Pulmonary artery endothelial cell (primary cell): ENCODE measurements around the gene MEN1. TPM values are rescaled to one million over a fixed set of nuclear protein-coding genes. Genes with fewer than 3 reads are reported as not detected.
A peak's percentile ranks its signal among the peaks of the same experiment; 100 is the strongest.
"Not testable (repeated sequence)": the region's sequence is repeated elsewhere in the genome, so short reads cannot be mapped to it uniquely, and the experiment has no call there.

Experiments used
- DNase-seq: peaks from one replicate; pipeline ENCODE4 v3.0.0-alpha.2; 2011; ENCODE audit warnings: low read depth, low spot score
- total RNA-seq: library from RNA; depleted of rRNA; stranded (reverse); fragments of >200 nt; gene quantifications from 2 replicates; pipeline ENCODE4 v1.2.3, GENCODE V29; 2014

The MEN1 gene
- total RNA-seq, 1 donor from 2014 or later = 17.0 TPM

DNA sequence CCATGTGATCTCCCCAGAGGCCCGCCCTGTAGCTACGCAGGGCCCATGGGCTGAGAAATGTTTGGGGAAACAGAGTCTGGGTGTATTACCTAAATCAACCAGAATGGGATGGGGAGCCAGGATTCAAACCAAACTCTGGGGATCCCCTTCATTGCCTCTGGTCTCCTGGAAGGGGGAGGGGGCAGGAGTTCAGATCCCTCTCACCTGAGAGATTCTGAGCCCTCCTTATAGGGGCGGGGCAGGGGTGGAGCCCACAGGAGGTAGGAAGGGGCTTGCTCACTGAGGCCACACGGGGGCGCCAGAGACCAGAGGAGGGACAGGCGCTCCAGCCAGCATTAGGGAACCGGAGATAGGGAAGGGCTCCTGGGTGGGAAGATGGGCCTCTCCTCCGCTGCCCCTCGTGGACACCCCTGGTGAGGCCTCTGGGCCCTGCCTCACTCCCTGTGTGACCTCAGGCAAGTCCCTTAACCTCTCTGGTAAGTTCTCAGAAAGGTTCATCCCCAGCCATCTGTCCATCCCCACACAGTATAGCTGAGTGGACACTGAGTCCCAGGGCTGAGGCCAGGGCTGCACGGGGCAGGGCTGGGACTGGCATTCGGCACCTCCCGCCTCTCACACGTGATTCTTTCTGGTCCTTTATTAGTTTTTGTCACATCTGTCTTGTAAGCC, 36.8 kb upstream of the MEN1 start:
- peak; percentile 54 for DNase-seq

DNA sequence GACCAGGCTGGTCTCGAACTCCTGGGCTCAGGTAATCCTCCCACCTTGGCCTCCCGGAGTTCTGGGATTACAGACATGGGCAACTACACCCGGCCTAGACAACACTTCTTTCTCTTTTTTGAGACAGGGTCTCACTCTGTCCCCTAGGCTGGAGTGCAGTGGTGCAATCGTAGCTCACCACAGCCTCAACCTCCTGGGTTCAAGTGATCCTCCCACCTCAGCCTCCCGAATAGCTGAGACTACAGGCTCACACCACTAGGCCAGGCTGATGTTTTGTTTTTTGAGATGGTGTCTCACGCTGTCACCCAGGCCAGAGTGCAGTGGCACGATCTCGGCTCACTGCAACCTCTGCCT, 35.4 kb upstream of the MEN1 start:
- DNase-seq = not testable (repeated sequence)

DNA sequence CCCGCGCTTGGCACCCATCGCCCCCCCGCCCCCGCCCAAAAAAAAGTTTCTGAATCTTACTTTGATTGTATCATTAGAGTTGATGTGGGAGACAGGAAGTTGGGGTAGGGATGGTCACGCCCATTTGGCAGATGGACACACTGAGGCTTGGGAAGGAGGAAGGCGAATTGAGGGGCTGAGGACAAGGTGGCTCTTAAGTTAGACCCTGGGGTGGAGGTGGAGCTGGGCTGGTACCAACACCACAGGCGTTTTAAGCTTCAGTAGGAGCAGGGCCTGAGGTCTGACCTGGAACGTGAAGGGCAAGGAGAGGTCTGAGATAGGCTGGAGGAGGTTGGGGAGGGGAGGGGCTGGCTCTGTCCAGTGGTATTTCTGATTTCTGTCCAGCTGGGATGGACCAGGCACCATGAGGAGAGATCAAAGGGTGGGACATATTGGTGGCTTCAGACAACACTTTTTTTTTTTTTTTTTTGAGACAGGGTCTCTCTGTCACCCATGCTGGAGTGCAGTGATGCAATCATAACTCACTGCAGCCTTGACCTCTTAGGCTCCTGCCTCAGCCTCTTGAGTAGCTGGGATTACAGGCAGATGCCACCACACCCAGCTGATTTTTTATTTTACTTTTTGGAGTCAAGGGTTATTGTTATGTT, 34.9 kb upstream of the MEN1 start:
- no peak for DNase-seq

DNA sequence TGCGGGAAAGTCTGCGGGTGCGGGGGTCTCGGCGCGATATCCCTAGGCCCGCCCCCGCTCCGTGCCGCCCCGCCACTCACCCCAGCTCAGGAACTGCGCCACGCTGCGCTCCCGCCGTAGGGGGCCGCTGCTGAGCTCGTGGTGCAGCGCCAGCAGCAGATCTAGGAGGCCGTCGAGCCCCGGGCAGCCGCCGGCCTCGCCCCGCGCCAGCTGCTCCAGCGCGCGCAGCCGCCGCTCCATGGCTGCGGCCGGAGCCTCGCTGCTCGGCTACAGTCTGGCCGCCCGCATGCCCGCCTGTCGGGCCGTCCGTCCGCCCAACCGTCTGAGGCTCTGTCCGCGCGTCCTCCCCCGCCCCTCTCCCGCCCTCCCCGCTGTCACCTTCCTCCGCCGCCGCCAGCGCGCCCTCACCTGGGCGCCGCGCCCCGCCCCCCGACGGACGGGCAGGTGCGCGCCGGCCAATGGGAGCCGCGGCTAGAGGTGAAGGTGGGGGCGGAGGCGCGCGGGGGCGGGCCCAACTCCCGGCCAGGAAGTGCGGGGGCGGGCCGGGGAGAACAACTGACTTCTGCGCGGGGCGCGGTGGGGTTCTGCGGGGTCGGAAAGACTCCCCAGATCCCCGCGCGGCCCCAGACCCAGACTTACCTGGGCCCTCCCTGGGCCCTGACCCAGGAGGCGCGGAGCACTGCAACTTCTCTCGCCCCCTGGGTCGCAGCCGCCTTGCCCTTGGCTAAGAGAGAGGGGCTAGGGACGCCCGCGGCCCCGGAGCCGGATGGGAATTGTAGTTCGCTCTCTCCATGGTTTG, 34.2 kb upstream of the MEN1 start, which contains the start of gene CDC42BPG:
Gene CDC42BPG, minus strand, starts transcription at position 324 of the 799 bp plus-strand sequence. Its CDS starts 84 bp downstream, at position 240.
- no peak for DNase-seq

DNA sequence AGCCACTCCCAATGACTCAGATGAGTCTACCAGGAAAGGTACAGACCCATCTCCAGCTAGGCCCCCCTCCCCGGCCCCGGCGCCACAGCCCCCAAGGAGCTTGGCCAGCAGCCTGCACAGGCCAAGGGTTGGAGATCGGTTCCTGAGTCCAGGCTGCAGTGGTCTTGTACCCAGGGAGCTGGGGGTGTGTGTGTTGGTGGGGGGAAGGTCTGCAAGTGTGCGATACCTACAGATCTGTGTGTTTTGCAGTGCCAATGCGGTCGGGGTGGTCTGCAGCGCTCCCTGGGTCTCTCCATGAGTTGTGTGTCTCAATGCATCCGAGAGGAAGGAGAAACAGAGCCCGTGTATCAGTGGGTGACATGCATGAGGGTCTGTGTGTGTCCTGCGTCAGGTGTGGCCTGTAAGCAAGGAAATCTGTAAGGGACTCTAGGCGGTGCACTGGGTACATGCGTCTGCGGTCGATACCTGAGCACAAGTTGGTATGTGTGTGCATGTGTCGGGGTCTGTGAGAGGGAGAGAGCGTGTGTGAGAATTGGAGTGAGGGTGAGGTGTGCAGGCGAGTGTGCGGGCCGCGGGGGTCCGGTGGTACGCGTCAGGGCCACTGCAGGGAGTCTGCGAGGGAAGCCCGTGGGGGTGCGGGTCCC, 33.5 kb upstream of the MEN1 start:
- no peak for DNase-seq

DNA sequence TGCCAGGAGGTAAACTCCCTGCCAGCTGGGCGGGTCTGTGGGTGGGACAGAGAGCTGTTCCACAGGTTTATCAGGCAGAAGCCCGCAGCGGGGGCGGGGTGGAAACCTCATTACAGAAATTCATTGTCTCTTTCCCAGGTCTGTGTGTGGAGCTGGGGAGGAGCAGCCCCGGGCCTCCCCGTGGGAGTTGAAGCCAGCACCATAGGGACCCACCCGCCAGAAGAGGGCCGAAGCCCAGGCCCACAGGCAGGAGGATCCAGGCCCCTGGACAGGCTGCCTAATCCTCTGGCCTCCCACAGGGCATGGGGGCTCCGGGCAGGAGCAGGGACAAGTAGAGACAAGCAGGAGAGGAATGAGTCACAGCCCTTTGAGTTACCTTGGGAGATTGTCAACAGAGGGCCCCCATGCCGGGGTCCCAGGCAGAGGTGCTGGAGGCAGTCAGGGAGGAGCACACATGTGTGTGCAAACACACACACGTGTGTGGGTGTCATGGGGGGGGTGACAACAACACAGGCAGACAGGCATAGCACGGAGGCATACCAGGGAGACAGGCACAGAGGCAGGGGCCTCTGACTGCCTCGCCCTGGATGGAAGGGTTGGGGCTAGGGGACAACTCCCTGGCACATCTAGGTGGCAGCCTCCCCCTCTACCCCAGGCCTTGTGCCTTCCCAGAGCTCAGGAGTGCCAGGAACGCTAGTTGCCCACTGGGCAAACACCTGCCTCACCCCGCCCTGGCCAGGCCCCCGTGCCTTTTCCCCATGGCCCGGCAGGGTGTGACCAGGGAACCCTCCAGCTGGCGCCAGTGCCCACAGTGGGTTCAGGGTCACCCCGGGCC, 32.7 kb upstream of the MEN1 start:
- DNase-seq = no peak

DNA sequence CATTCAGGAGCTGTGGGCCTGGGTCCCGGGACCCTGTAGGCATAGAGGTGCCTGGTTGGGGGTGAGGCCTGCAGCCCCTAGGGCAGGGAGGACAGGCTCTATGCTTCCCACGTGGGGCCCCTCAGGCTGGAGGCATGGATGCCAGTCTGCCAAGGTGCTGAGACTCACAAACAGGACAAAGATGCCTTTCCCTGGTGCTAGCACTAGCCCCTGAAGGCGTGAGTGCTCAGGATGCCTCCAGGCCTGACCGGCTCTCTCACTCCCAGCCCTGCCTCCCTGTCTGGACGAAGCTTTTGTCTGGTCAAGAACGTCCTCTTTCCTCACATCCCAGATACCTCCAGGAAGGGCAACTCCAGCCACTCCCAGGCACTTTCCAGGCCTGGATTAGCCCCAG, 32.0 kb upstream of the MEN1 start:
- DNase-seq = no peak

DNA sequence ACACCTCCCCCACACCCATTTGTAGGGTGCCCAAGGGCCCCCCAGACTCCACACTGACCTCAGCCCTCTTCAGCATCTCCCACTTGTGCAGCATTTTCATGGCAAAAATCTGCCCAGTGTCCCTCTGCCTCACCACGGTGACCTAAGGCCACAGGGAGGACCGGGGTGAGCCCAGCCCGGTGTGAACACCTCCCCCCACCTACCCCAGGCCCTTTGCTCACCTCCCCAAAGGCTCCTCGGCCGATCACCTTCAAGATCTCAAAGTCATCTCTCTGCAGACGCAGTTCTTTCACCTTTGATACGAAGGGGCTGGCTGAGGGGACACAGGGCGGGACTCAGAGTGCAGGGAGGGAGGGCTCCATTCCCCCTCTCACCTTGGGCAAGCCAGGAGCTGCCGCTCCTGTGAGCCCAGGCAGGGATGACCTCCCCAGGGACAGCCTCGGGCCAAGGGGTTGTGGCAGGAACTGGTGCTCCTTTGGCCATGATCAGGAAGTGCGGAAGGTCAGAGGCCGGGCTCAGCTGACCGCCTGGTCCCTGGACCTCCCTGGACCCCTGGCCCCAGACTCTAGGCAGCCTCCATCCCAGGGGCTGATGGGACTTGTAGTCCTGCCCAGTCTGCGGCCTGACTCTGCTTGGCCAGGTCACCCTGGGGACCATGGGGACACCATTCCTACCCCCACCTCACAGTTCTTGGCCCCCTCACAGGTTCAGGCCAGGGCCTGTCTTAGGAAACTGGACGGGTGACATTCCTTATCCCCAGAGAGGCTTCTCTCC, 31.4 kb upstream of the MEN1 start:
- no peak for DNase-seq

DNA sequence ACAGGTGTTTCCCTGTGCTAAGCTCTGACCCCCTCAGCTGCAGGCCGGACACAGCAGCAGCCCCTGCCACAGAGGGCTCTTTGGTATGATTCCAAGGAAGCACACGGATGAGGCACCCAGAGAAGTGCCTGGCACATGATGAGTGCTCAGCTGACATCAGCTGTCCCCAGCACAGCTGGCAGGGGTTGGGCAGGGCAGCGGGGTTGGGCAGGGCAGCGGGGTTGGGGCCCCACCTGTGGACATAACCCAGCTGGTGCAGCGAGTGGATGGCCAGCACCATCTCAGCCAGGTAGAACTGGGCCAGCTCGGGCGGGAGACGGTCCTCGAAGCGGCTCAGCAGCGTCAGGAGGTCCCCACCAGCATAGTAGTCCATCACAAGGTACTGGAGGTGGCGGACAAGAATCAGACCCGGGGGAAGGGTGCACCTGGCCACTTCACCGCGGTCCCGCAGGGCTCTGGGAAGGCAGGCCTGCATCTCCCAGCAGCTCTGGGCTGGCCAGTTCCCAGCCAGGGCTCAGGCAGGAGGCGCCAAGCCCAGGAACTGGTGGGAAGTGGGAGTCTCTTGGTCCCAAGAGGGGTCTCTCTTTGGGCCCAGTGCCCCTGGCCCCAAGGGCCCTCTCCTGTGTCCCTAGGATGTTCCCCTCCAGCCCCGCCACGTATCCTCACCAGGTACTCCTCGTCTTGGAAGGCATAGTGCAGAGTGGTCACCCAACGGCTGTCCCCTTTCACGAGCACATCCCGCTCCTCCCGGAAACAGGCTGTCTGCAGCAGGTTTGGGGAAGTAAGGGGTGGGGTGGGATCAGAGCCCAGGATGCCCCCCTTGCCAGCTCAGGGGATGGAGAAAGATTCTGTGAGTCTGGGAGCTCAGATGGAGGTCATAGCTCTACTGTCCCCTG, 29.8 kb upstream of the MEN1 start:
- DNase-seq = no peak

DNA sequence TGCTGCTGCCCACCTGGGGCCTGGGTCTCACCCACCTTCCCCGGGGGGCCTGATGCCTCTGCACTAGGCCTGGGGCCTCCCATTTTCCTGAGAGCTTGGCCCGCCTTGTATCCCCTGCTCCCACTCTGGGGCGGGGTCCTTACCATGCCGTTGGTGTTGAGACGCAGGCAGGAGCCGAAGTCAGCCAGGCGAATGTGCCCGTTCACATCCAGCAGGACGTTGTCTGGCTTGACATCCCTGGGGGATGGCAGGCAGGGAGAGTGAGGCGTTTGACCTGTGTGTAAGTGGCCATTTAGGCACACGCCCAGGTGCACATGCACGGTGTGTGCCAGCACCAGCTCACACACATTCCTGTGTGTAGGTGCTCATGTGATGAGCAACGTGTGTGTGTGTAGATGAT, 29.0 kb upstream of the MEN1 start:
- no peak for DNase-seq

DNA sequence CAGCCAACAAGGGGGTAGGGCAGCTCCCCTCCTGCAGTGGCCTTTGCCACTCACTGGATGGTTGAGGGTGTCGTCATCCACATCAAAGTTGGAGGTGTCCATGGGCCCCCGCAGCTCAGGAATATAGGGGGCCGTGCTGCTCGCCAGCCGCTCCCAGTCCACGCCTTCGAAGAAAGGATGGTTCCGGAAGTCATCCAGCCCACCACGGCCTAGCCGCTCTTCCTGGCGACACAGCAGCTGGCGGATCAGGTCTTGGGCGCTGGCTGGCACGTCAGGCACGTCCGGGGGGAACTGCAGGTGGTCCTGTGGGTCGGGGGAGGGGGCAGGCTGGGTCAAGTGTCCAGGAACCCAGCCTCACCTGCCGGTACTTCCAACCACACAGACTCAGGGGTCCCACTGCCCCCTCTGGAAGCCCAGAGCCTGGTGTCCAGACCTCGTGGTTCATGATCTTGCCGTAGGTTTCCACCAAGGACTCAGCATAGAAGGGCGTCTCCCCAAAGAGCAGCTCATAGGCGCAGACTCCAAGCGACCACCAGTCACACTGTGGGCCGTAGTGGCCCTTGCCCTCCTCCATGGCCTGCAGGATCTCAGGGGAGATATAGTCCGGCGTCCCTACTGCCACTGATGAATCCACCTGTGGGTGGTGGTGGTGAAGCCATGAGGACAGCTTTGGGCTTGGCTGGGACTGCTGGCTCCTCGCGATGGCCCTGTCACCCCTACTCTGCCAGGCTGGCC, 28.4 kb upstream of the MEN1 start:
- DNase-seq = no peak

DNA sequence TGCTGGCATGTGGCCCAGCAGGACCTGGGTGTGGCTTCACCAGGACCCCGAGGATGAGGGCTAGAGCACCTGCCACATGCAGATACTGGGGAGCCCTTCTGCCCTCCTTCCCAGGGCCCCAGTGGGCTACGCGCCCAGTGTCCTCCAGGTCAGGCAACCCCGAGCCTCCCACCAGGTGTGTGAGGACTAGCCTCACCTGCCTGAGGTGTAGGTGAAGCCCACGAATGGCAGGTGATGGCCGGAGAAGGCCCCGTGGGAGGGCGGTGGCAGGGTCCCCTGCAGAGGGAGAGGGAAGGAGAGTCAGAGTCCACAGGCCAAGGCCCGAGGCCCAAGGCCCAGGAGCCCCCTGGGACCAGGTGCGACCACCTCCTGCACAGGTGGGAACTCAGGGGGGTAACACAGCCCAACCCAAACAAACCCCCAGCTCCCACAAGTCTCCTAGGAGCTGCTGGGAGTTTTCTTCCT, 27.6 kb upstream of the MEN1 start:
- DNase-seq = no peak

DNA sequence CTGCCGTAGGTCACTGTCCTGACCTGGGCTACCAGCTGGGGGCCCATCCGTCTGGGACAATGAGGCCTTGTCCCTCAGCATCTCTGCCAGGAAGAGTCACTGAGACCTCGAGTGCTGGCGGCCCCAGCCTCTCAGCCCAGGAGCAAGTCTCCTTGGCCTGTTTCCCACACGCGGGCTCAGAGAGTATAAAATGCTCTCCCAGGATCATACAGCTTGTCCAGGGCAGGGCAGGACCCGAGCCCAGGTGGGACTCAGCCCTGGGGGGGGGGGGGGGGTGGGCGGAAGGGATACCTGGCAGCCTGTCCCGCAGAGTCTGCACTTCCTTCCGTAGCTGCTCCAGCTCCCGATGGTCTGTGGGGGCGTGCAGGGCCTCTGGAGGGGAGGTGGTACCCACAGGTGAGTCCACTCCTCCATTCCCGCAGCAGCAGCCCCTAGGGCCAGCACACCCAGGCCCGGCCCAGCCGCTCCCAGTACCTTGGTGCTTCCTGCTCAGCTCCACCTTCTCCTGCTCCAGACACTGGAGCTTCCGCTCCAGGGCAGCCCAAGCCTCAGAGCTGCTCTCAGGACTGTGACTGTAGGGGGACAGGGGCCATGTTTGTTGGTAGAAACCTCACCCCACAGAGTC, 26.2 kb upstream of the MEN1 start:
- DNase-seq = no peak

DNA sequence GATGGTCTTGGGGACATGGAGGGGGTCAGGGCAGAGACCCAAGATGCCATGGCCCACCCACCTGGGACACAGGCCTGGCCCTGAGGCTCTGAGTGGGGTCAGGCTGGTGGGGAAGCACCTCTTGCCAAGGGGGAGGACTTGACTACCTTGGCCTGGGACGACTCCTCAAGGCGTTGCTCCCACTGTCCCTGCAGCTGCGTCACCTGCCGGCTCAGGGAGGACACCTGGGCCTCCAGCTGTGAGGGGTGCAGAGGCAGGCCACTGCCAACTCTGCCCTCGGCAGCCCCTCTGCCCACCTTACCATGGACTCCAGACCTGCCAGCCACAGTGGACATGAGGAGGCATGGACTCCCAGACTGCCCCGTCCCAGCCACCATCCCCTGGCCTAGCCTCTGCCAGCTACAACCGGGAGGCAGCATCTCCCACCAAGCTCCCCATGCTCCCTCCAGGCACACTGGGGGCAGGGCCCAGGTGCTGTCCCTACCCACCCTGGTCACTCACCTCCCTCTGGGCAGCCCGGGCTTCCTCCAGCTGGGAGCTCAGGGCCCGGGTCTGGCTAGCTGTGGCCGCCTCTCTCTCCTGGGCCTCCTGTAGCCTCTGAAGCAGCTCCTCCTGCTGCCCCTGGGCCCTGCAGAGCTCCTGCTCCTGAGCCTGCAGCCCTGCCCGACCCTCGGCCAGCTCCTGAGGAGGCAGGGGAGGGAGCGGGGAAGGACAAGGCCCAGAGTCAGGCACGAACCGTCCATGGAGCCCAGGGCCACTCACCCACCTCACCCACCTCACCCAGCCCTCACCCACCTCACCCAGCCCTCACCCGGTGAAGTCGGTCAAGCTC, 25.5 kb upstream of the MEN1 start:
- DNase-seq = no peak

DNA sequence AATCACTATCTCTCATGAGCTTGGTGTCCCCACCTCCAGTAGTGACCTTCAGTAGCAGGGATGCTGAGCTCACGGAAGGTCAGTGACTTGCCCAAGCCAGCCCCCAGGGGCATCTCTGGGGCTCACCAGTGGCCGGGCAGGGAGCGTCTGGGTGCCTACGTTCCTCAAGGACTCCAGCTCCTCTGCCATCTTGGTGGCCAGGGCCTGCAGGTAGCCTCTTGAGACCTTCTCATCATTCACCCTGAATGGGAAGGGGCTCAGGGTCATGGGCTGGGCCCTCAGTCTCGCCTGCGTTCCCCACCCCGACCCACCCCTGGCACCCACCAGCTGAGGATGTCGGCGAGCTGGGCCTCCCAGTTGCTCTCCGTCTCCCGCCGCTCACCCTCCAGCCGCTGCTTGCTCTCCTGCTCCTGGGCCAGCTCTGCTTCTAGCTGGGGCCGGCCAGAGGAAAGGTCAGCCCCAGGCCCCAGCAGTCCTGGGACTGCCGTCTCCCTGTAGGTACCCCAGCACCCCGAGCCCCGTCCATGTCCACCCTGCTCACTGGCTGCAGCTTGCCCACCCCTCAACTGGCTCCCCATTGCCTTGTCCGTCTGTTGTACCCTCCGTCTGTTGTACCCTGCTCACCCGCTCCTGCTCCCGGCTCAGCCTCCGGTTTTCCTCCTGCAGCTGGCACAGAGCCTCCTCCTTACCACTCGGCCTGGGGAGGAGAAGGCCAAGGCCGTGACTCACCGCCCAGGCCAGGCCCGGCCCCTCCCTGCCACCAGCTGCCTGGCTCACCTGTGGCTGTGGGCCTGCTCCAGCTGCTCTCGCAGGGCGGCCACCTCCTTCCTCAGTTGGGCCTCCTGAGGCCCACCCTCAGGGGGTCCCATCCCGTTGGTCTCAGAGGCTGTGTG, 24.6 kb upstream of the MEN1 start:
- DNase-seq = no peak
